Muscle layer of colon (tissue), 2 donors: ENCODE data around the gene SERPINB13.
"Not testable (repeated sequence)": the region's sequence is repeated elsewhere in the genome, so short reads cannot be mapped to it uniquely, and the experiment has no call there.

ENCODE experiments used
- H3K27ac ChIP-seq: one replicate; pipeline ENCODE4 v1.7.0; 2013; ENCODE audit warnings: low read depth, mild to moderate bottlenecking, low read length, moderate library complexity
- H3K27me3 ChIP-seq, 2 donors: one replicate each; pipeline ENCODE4 v1.7.0; 2013; ENCODE audit warnings: low read length in 2 of 2, mild to moderate bottlenecking in 2 of 2; ENCODE audit not compliant: insufficient read depth in 2 of 2, control insufficient read depth in 1 of 2
- H3K36me3 ChIP-seq: one replicate; pipeline ENCODE4 v1.7.0; 2013; ENCODE audit warnings: mild to moderate bottlenecking, low read length; ENCODE audit not compliant: insufficient read depth
- H3K4me1 ChIP-seq: one replicate; pipeline ENCODE4 v1.7.0; 2013; ENCODE audit warnings: mild to moderate bottlenecking, low read length; ENCODE audit not compliant: insufficient read depth
- H3K4me3 ChIP-seq, 2 donors: one replicate each; pipeline ENCODE4 v1.7.0; 2013; ENCODE audit warnings: low read length in 2 of 2, low read depth in 1 of 2, mild to moderate bottlenecking in 1 of 2, moderate library complexity in 1 of 2
- H3K9ac ChIP-seq: one replicate; pipeline ENCODE4 v1.7.0; 2013; ENCODE audit warnings: low read length
- H3K9me3 ChIP-seq: one replicate; pipeline ENCODE4 v1.7.0; 2013; ENCODE audit warnings: mild to moderate bottlenecking, low read length
- donor health status: abdominal sarcoma.
- donor health status: Adenocarcinoma of cecum.

Gene SERPINB13

GRCh38 chr18:63619661-63620060, 32.5 kb downstream of the SERPINB13 start:
- no peaks in the 10 kb centered on the region for H3K27me3 ChIP-seq
- H3K27ac ChIP-seq: no peak overlapping the region
- no peak overlapping the region for H3K4me3 ChIP-seq
- no peaks in the 10 kb centered on the region for H3K36me3 ChIP-seq
- H3K9ac ChIP-seq: no peak overlapping the region
- H3K9me3 ChIP-seq: no peaks in the 10 kb centered on the region
- H3K4me1 ChIP-seq: peaks cover 6% of the 10 kb centered on the region

GRCh38 chr18:63624863-63625262, 37.7 kb downstream of the SERPINB13 start:
- Histone ChIP-seq H3K4me3 (no peak overlapping the region), H3K27me3 (no peaks in the 10 kb centered on the region)

GRCh38 chr18:63626431-63626830, 39.3 kb downstream of the SERPINB13 start:
- Histone ChIP-seq H3K27me3 (no peaks in the 10 kb centered on the region), H3K4me3 (no peak overlapping the region)

More at GRCh38 chr18:63624863-63625262, 37.7 kb downstream of the SERPINB13 start:
- Histone ChIP-seq H3K27ac (no peak overlapping the region), H3K36me3 (no peaks in the 10 kb centered on the region), H3K4me1 (no peaks in the 10 kb centered on the region), H3K9me3 (peaks cover 5% of the 10 kb centered on the region), H3K9ac (no peak overlapping the region)

GRCh38 chr18:63627819-63628218, 40.7 kb downstream of the SERPINB13 start:
- peaks cover 5% of the 10 kb centered on the region for H3K9me3 ChIP-seq
- no peaks in the 10 kb centered on the region for H3K4me1 ChIP-seq
- no peak overlapping the region for H3K4me3 ChIP-seq

More at GRCh38 chr18:63626431-63626830, 39.3 kb downstream of the SERPINB13 start:
- Histone ChIP-seq H3K9me3 (peaks cover 5% of the 10 kb centered on the region), H3K36me3 (no peaks in the 10 kb centered on the region), H3K9ac (no peak overlapping the region), H3K27ac (no peak overlapping the region), H3K4me1 (no peaks in the 10 kb centered on the region)

GRCh38 chr18:63637703-63638102, 50.6 kb downstream of the SERPINB13 start:
- no peaks in the 10 kb centered on the region for H3K36me3 ChIP-seq
- no peak overlapping the region for H3K27ac ChIP-seq
- no peaks in the 10 kb centered on the region for H3K4me1 ChIP-seq
- no peaks in the 10 kb centered on the region for H3K27me3 ChIP-seq
- H3K9me3 ChIP-seq: peaks cover 4% of the 10 kb centered on the region
- no peak overlapping the region for H3K9ac ChIP-seq
- no peak overlapping the region for H3K4me3 ChIP-seq

More at GRCh38 chr18:63627819-63628218, 40.7 kb downstream of the SERPINB13 start:
- H3K9ac ChIP-seq: no peak overlapping the region
- H3K27me3 ChIP-seq: no peaks in the 10 kb centered on the region
- no peaks in the 10 kb centered on the region for H3K36me3 ChIP-seq
- no peak overlapping the region for H3K27ac ChIP-seq

GRCh38 chr18:63641157-63641680, 54.1 kb downstream of the SERPINB13 start:
- H3K4me1 ChIP-seq, H3K9me3 ChIP-seq, H3K9ac ChIP-seq, H3K36me3 ChIP-seq, H3K4me3 ChIP-seq, H3K27me3 ChIP-seq, H3K27ac ChIP-seq: not testable (repeated sequence)

- H3K36me3 ChIP-seq, H3K27me3 ChIP-seq, H3K9ac ChIP-seq, H3K9me3 ChIP-seq, H3K4me1 ChIP-seq, H3K4me3 ChIP-seq, H3K27ac ChIP-seq: not testable (repeated sequence)
Observed at GRCh38 chr18:63642668-63643356, 55.7 kb downstream of the SERPINB13 start.

- H3K27ac ChIP-seq, H3K36me3 ChIP-seq, H3K4me1 ChIP-seq, H3K9ac ChIP-seq, H3K9me3 ChIP-seq, H3K4me3 ChIP-seq, H3K27me3 ChIP-seq: not testable (repeated sequence)
Observed at GRCh38 chr18:63644142-63644541, 57.0 kb downstream of the SERPINB13 start, which contains the start of gene SERPINB4. Gene SERPINB4, minus strand, starts transcription at chr18:63644256. Its CDS starts 679 bp downstream, at chr18:63643577.

GRCh38 chr18:63644694-63645093, 57.6 kb downstream of the SERPINB13 start:
- H3K36me3 ChIP-seq, H3K9ac ChIP-seq, H3K4me1 ChIP-seq, H3K9me3 ChIP-seq, H3K4me3 ChIP-seq, H3K27ac ChIP-seq, H3K27me3 ChIP-seq: not testable (repeated sequence)

GRCh38 chr18:63646936-63647335, 59.8 kb downstream of the SERPINB13 start:
- no peaks in the 10 kb centered on the region for H3K4me1 ChIP-seq

GRCh38 chr18:63648241-63648640, 61.1 kb downstream of the SERPINB13 start:
- Histone ChIP-seq H3K4me1 (no peaks in the 10 kb centered on the region), H3K9me3 (no peaks in the 10 kb centered on the region), H3K9ac (no peak overlapping the region), H3K27me3 (no peaks in the 10 kb centered on the region), H3K36me3 (no peaks in the 10 kb centered on the region), H3K27ac (no peak overlapping the region), H3K4me3 (no peak overlapping the region)

More at GRCh38 chr18:63646936-63647335, 59.8 kb downstream of the SERPINB13 start:
- H3K27ac ChIP-seq: no peak overlapping the region
- no peaks in the 10 kb centered on the region for H3K36me3 ChIP-seq
- H3K27me3 ChIP-seq: no peaks in the 10 kb centered on the region
- no peak overlapping the region for H3K9ac ChIP-seq
- no peak overlapping the region for H3K4me3 ChIP-seq
- H3K9me3 ChIP-seq: no peaks in the 10 kb centered on the region
